ENCODE measurements around the gene MYCN. TPM values are rescaled to one million over a fixed set of nuclear protein-coding genes. Genes with fewer than 3 reads are reported as not detected.

Gene MYCN
- total and polyA plus RNA-seq, 2 of the 8 experiments (the other 6 are each of a cell fraction or from before 2014, with no cell fraction given) = 87.8 to 137 TPM

DNA sequence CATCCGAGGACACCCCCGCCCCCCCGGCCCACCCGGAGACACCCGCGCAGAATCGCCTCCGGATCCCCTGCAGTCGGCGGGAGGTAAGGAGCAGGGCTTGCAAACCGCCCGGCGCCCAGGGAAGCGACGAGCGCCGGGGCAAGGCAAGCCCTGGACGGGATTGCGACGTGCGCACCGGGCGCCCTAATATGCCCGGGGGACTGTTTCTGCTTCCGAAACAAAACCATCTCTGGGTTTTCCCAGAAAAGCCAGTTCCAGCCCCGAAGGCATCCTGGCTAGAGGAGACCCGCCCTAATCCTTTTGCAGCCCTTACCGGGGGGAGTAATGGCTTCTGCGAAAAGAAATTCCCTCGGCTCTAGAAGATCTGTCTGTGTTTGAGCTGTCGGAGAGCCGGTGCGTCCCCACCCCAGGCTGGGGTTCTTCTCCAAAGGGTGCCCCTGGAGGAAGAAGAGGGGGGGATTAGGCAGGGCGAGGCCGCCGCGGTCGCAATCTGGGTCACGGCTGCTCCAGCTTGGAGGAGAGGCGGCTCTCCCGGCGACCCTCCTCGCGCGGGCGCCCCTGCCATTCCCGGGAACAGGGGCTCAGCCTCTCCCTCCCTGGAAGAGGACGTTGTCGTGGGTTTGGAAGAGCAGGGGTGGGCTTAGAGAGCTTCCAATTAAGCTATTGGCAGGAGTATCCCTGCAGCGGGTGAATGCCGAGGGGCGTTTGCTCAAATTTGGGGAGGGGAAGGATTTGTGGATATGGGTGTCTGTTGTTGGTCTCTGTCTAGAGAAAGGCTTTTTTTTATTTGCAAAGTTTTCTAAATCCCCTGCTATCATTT, 521 bp downstream of the MYCN start (continued):
- TF ChIP-seq FOSL1 (IDR thresholded peaks at IDR 0.05; ENCODE audit: insufficient read depth, low read depth, low read length) = no peak
- TF ChIP-seq TCF12 (IDR thresholded peaks at IDR 0.05; ENCODE audit: low read depth, low read length) = no peak
- no peak for TF ChIP-seq RFX5 (IDR thresholded peaks at IDR 0.05; ENCODE audit: borderline replicate concordance, low read depth, low read length)
- no peak for TF ChIP-seq TAF1 (IDR thresholded peaks at IDR 0.05; ENCODE audit: low read depth, low read length)
- no peak for TF ChIP-seq SUZ12 (IDR thresholded peaks at IDR 0.05; ENCODE audit: low read length)
- 0 out of 2 replicates have a peak, but pooled peaks have one; percentile 32 for TF ChIP-seq PHF8 (conservative IDR thresholded peaks at IDR 0.05; ENCODE audit: low read depth, low read length)
- no peak for TF ChIP-seq CBX5 (IDR thresholded peaks at IDR 0.05; ENCODE audit: low read depth, low read length)
- peak; percentile 34 for TF ChIP-seq KDM4A (IDR thresholded peaks at IDR 0.05; ENCODE audit: low read depth, low read length, severe bottlenecking)
- TF ChIP-seq, protein P1, sequence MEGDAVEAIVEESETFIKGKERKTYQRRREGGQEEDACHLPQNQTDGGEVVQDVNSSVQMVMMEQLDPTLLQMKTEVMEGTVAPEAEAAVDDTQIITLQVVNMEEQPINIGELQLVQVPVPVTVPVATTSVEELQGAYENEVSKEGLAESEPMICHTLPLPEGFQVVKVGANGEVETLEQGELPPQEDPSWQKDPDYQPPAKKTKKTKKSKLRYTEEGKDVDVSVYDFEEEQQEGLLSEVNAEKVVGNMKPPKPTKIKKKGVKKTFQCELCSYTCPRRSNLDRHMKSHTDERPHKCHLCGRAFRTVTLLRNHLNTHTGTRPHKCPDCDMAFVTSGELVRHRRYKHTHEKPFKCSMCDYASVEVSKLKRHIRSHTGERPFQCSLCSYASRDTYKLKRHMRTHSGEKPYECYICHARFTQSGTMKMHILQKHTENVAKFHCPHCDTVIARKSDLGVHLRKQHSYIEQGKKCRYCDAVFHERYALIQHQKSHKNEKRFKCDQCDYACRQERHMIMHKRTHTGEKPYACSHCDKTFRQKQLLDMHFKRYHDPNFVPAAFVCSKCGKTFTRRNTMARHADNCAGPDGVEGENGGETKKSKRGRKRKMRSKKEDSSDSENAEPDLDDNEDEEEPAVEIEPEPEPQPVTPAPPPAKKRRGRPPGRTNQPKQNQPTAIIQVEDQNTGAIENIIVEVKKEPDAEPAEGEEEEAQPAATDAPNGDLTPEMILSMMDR (IDR thresholded peaks at IDR 0.05; ENCODE audit: control extremely low read depth in 1 of 3, insufficient read depth in 1 of 3, low read depth in 1 of 3, low read length in 3 of 3) = no peak
- no peak for TF ChIP-seq SIX5 (IDR thresholded peaks at IDR 0.05; ENCODE audit: low read depth, low read length)
- TF ChIP-seq, protein P2, sequence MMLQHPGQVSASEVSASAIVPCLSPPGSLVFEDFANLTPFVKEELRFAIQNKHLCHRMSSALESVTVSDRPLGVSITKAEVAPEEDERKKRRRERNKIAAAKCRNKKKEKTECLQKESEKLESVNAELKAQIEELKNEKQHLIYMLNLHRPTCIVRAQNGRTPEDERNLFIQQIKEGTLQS (IDR thresholded peaks at IDR 0.05; ENCODE audit: insufficient read depth, low read depth, low read length) = no peak
- no peak for TF ChIP-seq RBBP5 (IDR thresholded peaks at IDR 0.05; ENCODE audit: borderline replicate concordance, low read depth, low read length)
- no peak for TF ChIP-seq JUN (IDR thresholded peaks at IDR 0.05; ENCODE audit: low read depth, low read length)
- TF ChIP-seq CEBPB (IDR thresholded peaks at IDR 0.05; ENCODE audit: low read depth, low read length) = no peak
- TF ChIP-seq NANOG (IDR thresholded peaks at IDR 0.05; ENCODE audit: insufficient read depth, low read depth, low read length, poor library complexity, severe bottlenecking) = no peak
- TF ChIP-seq, protein P3, sequence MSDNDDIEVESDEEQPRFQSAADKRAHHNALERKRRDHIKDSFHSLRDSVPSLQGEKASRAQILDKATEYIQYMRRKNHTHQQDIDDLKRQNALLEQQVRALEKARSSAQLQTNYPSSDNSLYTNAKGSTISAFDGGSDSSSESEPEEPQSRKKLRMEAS (IDR thresholded peaks at IDR 0.05) = no peak
